Measurements from ENCODE around the gene BMPR1B. TPM values are rescaled to one million over a fixed set of nuclear protein-coding genes. Genes with fewer than 3 reads are reported as not detected.

BMPR1B gene
- total and polyA plus RNA-seq, 4 donors: 0.27 to 0.70 (median 0.48) TPM

GRCh38 chr4:95190751-95191436 is 433.1 kb downstream of the BMPR1B start:
- Histone ChIP-seq H3K27ac (ENCODE audit: low read depth in 1 of 2, low read length in 2 of 2) (no peak overlapping the region), H3K4me3 (ENCODE audit: low read depth in 1 of 3, low read length in 3 of 3) (no peak overlapping the region), H3K4me1 (ENCODE audit: control insufficient read depth in 4 of 4, insufficient read depth in 4 of 4, low read length in 3 of 4) (no peaks in the 10 kb centered on the region), H3K36me3 (ENCODE audit: control insufficient read depth in 4 of 4, insufficient read depth in 3 of 4, low read depth in 1 of 4, low read length in 3 of 4) (no peaks in the 10 kb centered on the region), H3K9ac (ENCODE audit: low read depth in 1 of 2, low read length in 2 of 2) (no peak overlapping the region), H3K27me3 (ENCODE audit: control insufficient read depth in 4 of 4, insufficient read depth in 4 of 4, low read length in 3 of 4) (peaks cover 0 to 3% (median 0%) of the 10 kb centered on the region in 4 donors), H3K9me3 (ENCODE audit: control insufficient read depth in 4 of 4, low read length in 3 of 4) (no peaks in the 10 kb centered on the region)
- DNase-seq (ENCODE audit: low spot score): no peak
- TF ChIP-seq SP1 (IDR thresholded peaks at IDR 0.05): no peak
- TF ChIP-seq ATF3 (IDR thresholded peaks at IDR 0.05): no peak
- TF ChIP-seq FOXA2 (IDR thresholded peaks at IDR 0.05): no peak
- WGBS: 59% methylated on average over 9 of the region's 9 CpGs

DNA sequence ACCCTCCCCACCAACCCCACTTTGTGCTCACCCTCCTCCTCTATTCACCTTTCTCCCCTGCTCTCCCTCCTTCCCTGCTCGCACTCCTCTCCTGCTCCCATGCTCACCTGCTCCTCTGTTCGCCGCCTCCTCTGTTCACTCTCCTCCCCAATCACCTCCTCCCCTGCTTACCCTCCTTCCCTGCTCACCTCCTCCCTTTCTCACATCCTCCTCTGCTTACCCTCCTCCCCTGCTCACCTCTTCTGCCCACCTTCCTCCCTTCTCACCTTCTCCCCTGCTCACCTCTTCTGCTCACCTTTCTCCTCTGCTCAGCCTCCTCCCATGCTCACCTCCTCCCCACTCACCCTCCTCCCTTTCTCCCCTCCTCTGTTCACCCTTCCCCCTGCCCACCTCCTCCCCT is 433.8 kb downstream of the BMPR1B start:
- DNase-seq (ENCODE audit: low spot score): no peak
- no peak overlapping the region for H3K4me3 ChIP-seq (ENCODE audit: low read depth in 1 of 3, low read length in 3 of 3)
- TF ChIP-seq ATF3 (IDR thresholded peaks at IDR 0.05): no peak
- TF ChIP-seq FOXA1 (IDR thresholded peaks at IDR 0.05): no peak
- no peaks in the 10 kb centered on the region for H3K9me3 ChIP-seq (ENCODE audit: control insufficient read depth in 4 of 4, low read length in 3 of 4)
- no peak overlapping the region for H3K9ac ChIP-seq (ENCODE audit: low read depth in 1 of 2, low read length in 2 of 2)
- no peaks in the 10 kb centered on the region for H3K36me3 ChIP-seq (ENCODE audit: control insufficient read depth in 4 of 4, insufficient read depth in 3 of 4, low read depth in 1 of 4, low read length in 3 of 4)
- H3K27ac ChIP-seq (ENCODE audit: low read depth in 1 of 2, low read length in 2 of 2): no peak overlapping the region
- peaks cover 0 to 3% (median 0%) of the 10 kb centered on the region in 4 donors for H3K27me3 ChIP-seq (ENCODE audit: control insufficient read depth in 4 of 4, insufficient read depth in 4 of 4, low read length in 3 of 4)
- 95% methylated on average over 3 of the region's 3 CpGs for WGBS
- H3K4me1 ChIP-seq (ENCODE audit: control insufficient read depth in 4 of 4, insufficient read depth in 4 of 4, low read length in 3 of 4): no peaks in the 10 kb centered on the region

GRCh38 chr4:95193391-95194224 is 435.9 kb downstream of the BMPR1B start:
- H3K9ac ChIP-seq (ENCODE audit: low read depth in 1 of 2, low read length in 2 of 2): no peak overlapping the region
- no peaks in the 10 kb centered on the region for H3K36me3 ChIP-seq (ENCODE audit: control insufficient read depth in 4 of 4, insufficient read depth in 3 of 4, low read depth in 1 of 4, low read length in 3 of 4)
- H3K4me3 ChIP-seq (ENCODE audit: low read depth in 1 of 3, low read length in 3 of 3): no peak overlapping the region
- no peaks in the 10 kb centered on the region for H3K9me3 ChIP-seq (ENCODE audit: control insufficient read depth in 4 of 4, low read length in 3 of 4)
- TF ChIP-seq GABPA (IDR thresholded peaks at IDR 0.05 in 1 of 2, conservative IDR thresholded peaks at IDR 0.05 in 1 of 2): no peak
- no peak for TF ChIP-seq JUND (IDR thresholded peaks at IDR 0.05)
- TF ChIP-seq RXRA (IDR thresholded peaks at IDR 0.05): no peak
- no peak for TF ChIP-seq EGR1 (IDR thresholded peaks at IDR 0.05; ENCODE audit: low read depth in 2 of 2)
- no peak for TF ChIP-seq HNF4A (conservative IDR thresholded peaks at IDR 0.05)
- TF ChIP-seq, protein P1, sequence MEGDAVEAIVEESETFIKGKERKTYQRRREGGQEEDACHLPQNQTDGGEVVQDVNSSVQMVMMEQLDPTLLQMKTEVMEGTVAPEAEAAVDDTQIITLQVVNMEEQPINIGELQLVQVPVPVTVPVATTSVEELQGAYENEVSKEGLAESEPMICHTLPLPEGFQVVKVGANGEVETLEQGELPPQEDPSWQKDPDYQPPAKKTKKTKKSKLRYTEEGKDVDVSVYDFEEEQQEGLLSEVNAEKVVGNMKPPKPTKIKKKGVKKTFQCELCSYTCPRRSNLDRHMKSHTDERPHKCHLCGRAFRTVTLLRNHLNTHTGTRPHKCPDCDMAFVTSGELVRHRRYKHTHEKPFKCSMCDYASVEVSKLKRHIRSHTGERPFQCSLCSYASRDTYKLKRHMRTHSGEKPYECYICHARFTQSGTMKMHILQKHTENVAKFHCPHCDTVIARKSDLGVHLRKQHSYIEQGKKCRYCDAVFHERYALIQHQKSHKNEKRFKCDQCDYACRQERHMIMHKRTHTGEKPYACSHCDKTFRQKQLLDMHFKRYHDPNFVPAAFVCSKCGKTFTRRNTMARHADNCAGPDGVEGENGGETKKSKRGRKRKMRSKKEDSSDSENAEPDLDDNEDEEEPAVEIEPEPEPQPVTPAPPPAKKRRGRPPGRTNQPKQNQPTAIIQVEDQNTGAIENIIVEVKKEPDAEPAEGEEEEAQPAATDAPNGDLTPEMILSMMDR (IDR thresholded peaks at IDR 0.05; ENCODE audit: low read depth, low read length, missing input control): no peak
- TF ChIP-seq ZBTB33 (IDR thresholded peaks at IDR 0.05): no peak
- no peak for TF ChIP-seq MAX (IDR thresholded peaks at IDR 0.05)
- no peak for TF ChIP-seq SP1 (IDR thresholded peaks at IDR 0.05)
- TF ChIP-seq HNF4G (IDR thresholded peaks at IDR 0.05): no peak
- no peak for TF ChIP-seq TAF1 (conservative IDR thresholded peaks at IDR 0.05)
- TF ChIP-seq REST (IDR thresholded peaks at IDR 0.05): no peak
- no peak for TF ChIP-seq FOXA2 (IDR thresholded peaks at IDR 0.05)
- TF ChIP-seq ATF3 (IDR thresholded peaks at IDR 0.05): no peak
- no peak for TF ChIP-seq RAD21 (IDR thresholded peaks at IDR 0.05)
- TF ChIP-seq FOXA1 (IDR thresholded peaks at IDR 0.05): no peak
- WGBS: 73% methylated on average over 22 of the region's 22 CpGs
- DNase-seq (ENCODE audit: low spot score): no peak
- peaks cover 0 to 3% (median 0%) of the 10 kb centered on the region in 4 donors for H3K27me3 ChIP-seq (ENCODE audit: control insufficient read depth in 4 of 4, insufficient read depth in 4 of 4, low read length in 3 of 4)
- no peaks in the 10 kb centered on the region for H3K4me1 ChIP-seq (ENCODE audit: control insufficient read depth in 4 of 4, insufficient read depth in 4 of 4, low read length in 3 of 4)
- H3K27ac ChIP-seq (ENCODE audit: low read depth in 1 of 2, low read length in 2 of 2): no peak overlapping the region

All from liver (tissue), 9 donors.